Endodermal cell (in vitro differentiated cells): ENCODE data around the gene GATA2. TPM values are rescaled to one million over a fixed set of nuclear protein-coding genes. Genes with fewer than 3 reads are reported as not detected.

Source experiments
- DNase-seq: peaks from one replicate; pipeline ENCODE4 v3.0.0-alpha.2; 2017
- H3K27ac ChIP-seq: 2 replicates; pipeline ENCODE4 v1.5.1; 2013; ENCODE audit warnings: mild to moderate bottlenecking, low read depth, low read length, moderate library complexity
- H3K27me3 ChIP-seq: 2 replicates; pipeline ENCODE4 v1.6.1; 2013; ENCODE audit warnings: mild to moderate bottlenecking, low read length, moderate library complexity; ENCODE audit not compliant: insufficient read depth, control insufficient read depth, poor library complexity, severe bottlenecking
- H3K36me3 ChIP-seq: 2 replicates; pipeline ENCODE4 v1.7.0; 2013; ENCODE audit warnings: mild to moderate bottlenecking, low read length, moderate library complexity; ENCODE audit not compliant: control insufficient read depth, insufficient read depth
- H3K4me1 ChIP-seq: one replicate; pipeline ENCODE4 v1.7.0; 2013; ENCODE audit warnings: low read length; ENCODE audit not compliant: control insufficient read depth, insufficient read depth
- H3K4me3 ChIP-seq: 2 replicates; pipeline ENCODE4 v1.5.1; 2013; ENCODE audit warnings: mild to moderate bottlenecking, low read length, moderate library complexity
- H3K9ac ChIP-seq: 2 replicates; pipeline ENCODE4 v1.6.1; 2013; ENCODE audit warnings: mild to moderate bottlenecking, low read length, moderate library complexity; ENCODE audit not compliant: poor library complexity, severe bottlenecking; ENCODE audit errors: extremely low read depth
- H3K9me3 ChIP-seq: 2 replicates; pipeline ENCODE4 v1.6.1; 2013; ENCODE audit warnings: mild to moderate bottlenecking, low read length, moderate library complexity; ENCODE audit not compliant: control insufficient read depth
- H3K27ac Mint-ChIP-seq: 2 replicates; pipeline ENCODE4 v1.8.0; 2020; ENCODE audit warnings: mixed read lengths
- H3K27me3 Mint-ChIP-seq: 2 replicates; pipeline ENCODE4 v1.8.0; 2021; ENCODE audit warnings: mild to moderate bottlenecking, mixed read lengths; ENCODE audit not compliant: insufficient read depth
- H3K36me3 Mint-ChIP-seq: 2 replicates; pipeline ENCODE4 v1.8.0; 2020; ENCODE audit warnings: low read depth, mixed read lengths
- H3K4me1 Mint-ChIP-seq: 2 replicates; pipeline ENCODE4 v1.8.0; 2020; ENCODE audit warnings: mixed read lengths
- H3K4me3 Mint-ChIP-seq: 2 replicates; pipeline ENCODE4 v1.8.0; 2020; ENCODE audit warnings: mild to moderate bottlenecking, moderate library complexity, mixed read lengths
- H3K9me3 Mint-ChIP-seq: 2 replicates; pipeline ENCODE4 v1.8.0; 2020; ENCODE audit warnings: mild to moderate bottlenecking, mixed read lengths
- WGBS, 2 experiments: methylation state at CpG; one replicate each; pipeline versions ENCODE4 v1.1.5 to v1.1.7; 2013; ENCODE audit warnings: missing lambda C conversion rate in 2 of 2, mixed read lengths in 1 of 2; ENCODE audit not compliant: insufficient coverage in 1 of 2, insufficient read length in 1 of 2; 5-methylcytosine and 5-hydroxymethylcytosine counted together
- total RNA-seq, 2 donors: library from RNA; stranded (reverse); fragmentation: NEBNext Ultra II Directional in 1 of 2; extraction: Animal tissue kit (Norgen Biotek cat#: 25700) in 1 of 2; gene quantifications; 2 replicates in 1 of 2; 3 replicates in 1 of 2; pipeline ENCODE4 v1.2.1, GENCODE V29; 2021
- TF ChIP-seq, protein P1 (sequence below): fragments of 200-600 bp; sonication (generic); conservative IDR thresholded peaks from 2 replicates; pipeline ENCODE4 v1.5.0; 2021; ENCODE audit warnings: antibody characterized with exemption, mild to moderate bottlenecking

GATA2 gene
- total RNA-seq, 2 donors from 2014 or later: 1.2 to 1.6 TPM

DNA sequence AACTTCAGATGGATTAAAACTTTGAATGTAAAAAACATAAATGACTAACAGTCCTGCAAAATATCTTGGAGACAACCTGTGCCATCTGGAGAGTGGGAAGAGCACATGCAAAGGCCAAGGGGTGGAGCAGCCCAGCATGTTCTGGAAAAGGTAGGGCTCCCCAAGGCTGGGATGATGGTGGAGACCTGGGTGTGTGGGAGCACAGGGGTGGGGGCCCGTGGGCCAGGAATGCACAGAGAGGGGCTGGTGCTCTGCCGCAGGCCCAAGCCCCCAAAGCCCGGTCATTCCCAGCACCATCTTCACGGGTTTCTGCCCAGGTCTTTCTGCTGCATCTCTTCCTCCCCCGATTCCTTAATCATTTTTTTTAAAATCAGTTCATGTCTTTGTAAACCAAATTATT is 9.7 kb upstream of the GATA2 start:
- Histone ChIP-seq H3K27me3 (peaks cover 40% of the 10 kb centered on the region), H3K4me3 (no peak overlapping the region), H3K4me1 (no peaks in the 10 kb centered on the region), H3K27ac (no peak overlapping the region), H3K9ac (no peak overlapping the region), H3K36me3 (no peaks in the 10 kb centered on the region), H3K9me3 (no peaks in the 10 kb centered on the region)
- DNase-seq: no peak
- H3K27me3 Mint-ChIP-seq: peaks cover 48% of the 10 kb centered on the region
- H3K36me3 Mint-ChIP-seq: no peaks in the 10 kb centered on the region
- H3K4me1 Mint-ChIP-seq: no peaks in the 10 kb centered on the region
- no peak overlapping the region for H3K4me3 Mint-ChIP-seq
- no peaks in the 10 kb centered on the region for H3K9me3 Mint-ChIP-seq
- H3K27ac Mint-ChIP-seq: no peak overlapping the region
- TF ChIP-seq, protein P1, sequence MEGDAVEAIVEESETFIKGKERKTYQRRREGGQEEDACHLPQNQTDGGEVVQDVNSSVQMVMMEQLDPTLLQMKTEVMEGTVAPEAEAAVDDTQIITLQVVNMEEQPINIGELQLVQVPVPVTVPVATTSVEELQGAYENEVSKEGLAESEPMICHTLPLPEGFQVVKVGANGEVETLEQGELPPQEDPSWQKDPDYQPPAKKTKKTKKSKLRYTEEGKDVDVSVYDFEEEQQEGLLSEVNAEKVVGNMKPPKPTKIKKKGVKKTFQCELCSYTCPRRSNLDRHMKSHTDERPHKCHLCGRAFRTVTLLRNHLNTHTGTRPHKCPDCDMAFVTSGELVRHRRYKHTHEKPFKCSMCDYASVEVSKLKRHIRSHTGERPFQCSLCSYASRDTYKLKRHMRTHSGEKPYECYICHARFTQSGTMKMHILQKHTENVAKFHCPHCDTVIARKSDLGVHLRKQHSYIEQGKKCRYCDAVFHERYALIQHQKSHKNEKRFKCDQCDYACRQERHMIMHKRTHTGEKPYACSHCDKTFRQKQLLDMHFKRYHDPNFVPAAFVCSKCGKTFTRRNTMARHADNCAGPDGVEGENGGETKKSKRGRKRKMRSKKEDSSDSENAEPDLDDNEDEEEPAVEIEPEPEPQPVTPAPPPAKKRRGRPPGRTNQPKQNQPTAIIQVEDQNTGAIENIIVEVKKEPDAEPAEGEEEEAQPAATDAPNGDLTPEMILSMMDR: no peak
- 91% methylated on average over 5 of the region's 5 CpGs; no CpG with 5 or more reads in 1 of the 2 experiments for WGBS, 2 experiments

DNA sequence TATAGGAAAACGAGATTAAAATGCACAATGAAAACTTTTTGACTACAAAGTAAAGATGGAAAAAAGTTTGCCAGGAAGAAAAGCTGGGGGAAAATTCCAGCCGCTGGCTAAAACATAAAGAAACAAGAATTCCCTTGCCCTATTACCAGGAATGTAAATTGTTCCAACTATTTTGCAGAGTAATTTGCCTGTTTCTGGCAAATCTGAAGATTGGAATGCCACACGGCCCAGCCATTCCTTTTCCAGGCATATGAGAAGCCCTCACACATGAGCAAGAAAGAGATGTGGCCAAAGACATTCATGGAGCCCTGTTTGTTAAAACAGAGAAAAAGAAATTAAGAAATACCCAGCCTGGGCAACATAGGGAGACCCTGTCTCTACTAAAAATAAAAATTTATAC is 8.4 kb upstream of the GATA2 start:
- Histone ChIP-seq H3K4me1 (peaks cover 3% of the 10 kb centered on the region), H3K4me3 (no peak overlapping the region), H3K9ac (no peak overlapping the region), H3K36me3 (no peaks in the 10 kb centered on the region), H3K9me3 (no peaks in the 10 kb centered on the region), H3K27me3 (peaks cover 51% of the 10 kb centered on the region), H3K27ac (no peak overlapping the region)
- TF ChIP-seq, protein P1: no peak
- no peaks in the 10 kb centered on the region for H3K36me3 Mint-ChIP-seq
- DNase-seq: no peak
- H3K9me3 Mint-ChIP-seq: no peaks in the 10 kb centered on the region
- H3K27ac Mint-ChIP-seq: no peak overlapping the region
- WGBS, 2 experiments: 73 to 85% methylated on average over 2 to 3 of the region's 3 CpGs
- peaks cover 6% of the 10 kb centered on the region for H3K4me1 Mint-ChIP-seq
- H3K27me3 Mint-ChIP-seq: peaks cover 53% of the 10 kb centered on the region
- H3K4me3 Mint-ChIP-seq: no peak overlapping the region

DNA sequence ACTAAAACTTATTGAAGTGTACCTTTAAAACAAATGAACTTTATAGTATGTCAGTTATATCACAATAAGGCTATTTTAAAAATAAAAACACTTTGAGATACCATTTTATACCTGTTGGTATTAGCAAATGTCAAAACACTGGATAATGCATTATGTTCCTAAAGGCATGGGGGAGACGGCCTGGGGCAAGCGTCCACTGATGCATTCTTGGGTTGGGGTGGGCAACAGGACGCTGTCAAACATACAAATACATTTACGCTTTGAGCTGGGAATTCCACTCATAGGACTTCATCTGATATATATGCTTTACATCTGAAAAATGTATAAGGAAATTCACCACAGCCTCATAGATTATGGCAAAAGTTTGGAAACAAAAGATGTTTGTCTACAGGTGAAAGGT is 7.6 kb upstream of the GATA2 start:
- DNase-seq: no peak
- peaks cover 57% of the 10 kb centered on the region for H3K27me3 Mint-ChIP-seq
- Histone ChIP-seq H3K9ac (no peak overlapping the region), H3K4me3 (no peak overlapping the region), H3K27me3 (peaks cover 56% of the 10 kb centered on the region), H3K36me3 (no peaks in the 10 kb centered on the region), H3K9me3 (no peaks in the 10 kb centered on the region), H3K27ac (no peak overlapping the region), H3K4me1 (peaks cover 3% of the 10 kb centered on the region)
- TF ChIP-seq, protein P1: no peak
- H3K36me3 Mint-ChIP-seq: no peaks in the 10 kb centered on the region
- WGBS, 2 experiments: 90 to 98% methylated on average over 2 to 4 of the region's 4 CpGs
- H3K4me1 Mint-ChIP-seq: peaks cover 6% of the 10 kb centered on the region
- no peak overlapping the region for H3K4me3 Mint-ChIP-seq
- no peaks in the 10 kb centered on the region for H3K9me3 Mint-ChIP-seq
- no peak overlapping the region for H3K27ac Mint-ChIP-seq
